Mesenteric fat pad (tissue), 1 donor: ENCODE data around the gene LRBA. TPM values are rescaled to one million over a fixed set of nuclear protein-coding genes. Genes with fewer than 3 reads are reported as not detected.

Source experiments
- DNase-seq: peaks from one replicate; pipeline ENCODE4 v3.0.0-alpha.2; 2020; ENCODE audit warnings: low spot score
- total RNA-seq: library from RNA; stranded (reverse); fragmentation: NEBNext Ultra II Directional; extraction: Animal tissue kit (Norgen Biotek cat#: 25700); gene quantifications from one replicate; pipeline ENCODE4 v1.2.1, GENCODE V29; 2021
- donor health status: DM: yes; HTN: yes; CAD: no.

Gene LRBA
- total RNA-seq, 1 donor from 2014 or later = 25.6 TPM

GRCh38 chr4:150814873-150815272 lies 200.2 kb downstream of the LRBA start:
- no peak for DNase-seq

GRCh38 chr4:150805183-150806025 lies 209.7 kb downstream of the LRBA start:
- no peak for DNase-seq

DNA sequence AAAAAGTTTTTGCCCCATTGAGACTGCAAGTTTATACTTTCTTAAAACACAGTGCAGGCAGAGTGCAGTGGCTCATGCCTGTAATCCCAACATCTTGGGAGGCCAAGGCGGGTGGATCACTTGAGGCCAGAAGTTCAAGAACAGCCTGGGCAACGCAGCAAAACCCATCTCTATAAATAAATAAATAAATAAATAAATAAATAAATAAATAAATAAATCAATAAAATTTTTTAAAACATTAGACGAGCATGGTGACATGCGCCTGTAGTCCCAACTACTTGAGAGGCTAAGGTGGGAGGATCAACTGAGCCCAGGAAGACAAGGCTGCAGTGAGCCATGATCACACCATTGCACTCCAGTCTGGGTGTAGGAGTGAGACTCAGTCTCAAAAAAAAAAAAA lies 213.3 kb downstream of the LRBA start:
- no peak for DNase-seq

- DNase-seq = no peak
These were observed 215.9 kb downstream of the LRBA start for GRCh38 chr4:150799207-150799606.

GRCh38 chr4:150794706-150795105 lies 220.4 kb downstream of the LRBA start:
- no peak for DNase-seq

GRCh38 chr4:150789864-150790263 lies 225.2 kb downstream of the LRBA start:
- no peak for DNase-seq

DNA sequence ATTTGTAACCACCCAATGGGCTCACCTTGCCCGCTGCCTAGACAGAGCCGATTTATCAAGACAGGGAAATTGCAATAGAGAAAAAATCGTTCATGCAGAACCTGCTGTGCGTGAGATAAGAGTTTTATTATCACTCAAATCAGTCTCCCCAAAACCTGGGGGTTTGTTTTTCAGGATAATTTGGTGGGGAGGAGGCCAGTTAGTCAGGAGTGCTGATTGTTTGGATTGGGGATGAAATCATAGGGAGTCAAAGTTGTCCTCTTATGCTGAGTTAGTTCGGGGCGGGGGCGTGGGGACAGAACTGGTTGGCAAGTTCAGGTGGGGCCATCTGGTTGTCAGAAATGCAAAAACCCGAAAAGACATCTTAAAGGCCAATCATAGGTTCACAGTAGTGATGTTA lies 230.1 kb downstream of the LRBA start:
- DNase-seq = no peak

GRCh38 chr4:150784305-150784704 lies 230.8 kb downstream of the LRBA start:
- no peak for DNase-seq

DNA sequence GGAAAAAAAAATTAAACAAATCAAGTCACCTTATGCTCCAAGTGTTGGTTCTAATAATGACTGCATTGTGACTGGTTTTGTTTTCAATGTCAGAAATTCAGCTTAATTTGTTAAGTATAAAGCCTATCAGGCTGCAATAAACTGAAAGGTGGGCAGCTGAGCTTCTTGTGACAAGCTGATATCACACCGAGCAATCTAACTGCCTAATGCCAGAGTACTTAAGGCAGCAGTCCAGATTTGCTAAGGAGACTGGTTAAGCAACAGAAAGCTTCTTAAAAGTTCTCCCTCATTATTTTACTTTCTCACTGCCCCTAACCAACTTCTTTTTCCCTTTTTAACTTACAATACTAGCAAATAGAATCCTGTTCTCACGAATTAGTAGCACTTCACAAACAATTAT lies 232.2 kb downstream of the LRBA start:
- DNase-seq = no peak

DNA sequence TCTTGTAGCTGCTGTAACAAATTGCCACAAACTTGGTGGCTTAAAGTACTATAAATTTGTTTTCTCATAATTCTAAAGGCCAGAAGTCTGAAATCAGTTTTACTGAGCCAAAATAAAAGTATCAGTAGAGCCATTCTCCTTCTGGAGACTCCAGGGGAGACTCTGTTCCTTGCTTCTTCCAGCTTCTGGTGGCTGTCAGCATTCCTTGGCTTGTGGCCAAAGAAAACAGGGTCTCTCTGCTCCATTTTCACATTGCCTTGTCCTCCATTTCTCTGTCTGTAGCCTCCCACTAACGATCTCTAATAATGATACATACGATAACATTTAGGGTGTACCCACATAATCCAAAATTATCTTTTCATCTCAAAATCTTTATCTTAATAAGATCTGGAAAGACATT lies 232.8 kb downstream of the LRBA start:
- DNase-seq = no peak

DNA sequence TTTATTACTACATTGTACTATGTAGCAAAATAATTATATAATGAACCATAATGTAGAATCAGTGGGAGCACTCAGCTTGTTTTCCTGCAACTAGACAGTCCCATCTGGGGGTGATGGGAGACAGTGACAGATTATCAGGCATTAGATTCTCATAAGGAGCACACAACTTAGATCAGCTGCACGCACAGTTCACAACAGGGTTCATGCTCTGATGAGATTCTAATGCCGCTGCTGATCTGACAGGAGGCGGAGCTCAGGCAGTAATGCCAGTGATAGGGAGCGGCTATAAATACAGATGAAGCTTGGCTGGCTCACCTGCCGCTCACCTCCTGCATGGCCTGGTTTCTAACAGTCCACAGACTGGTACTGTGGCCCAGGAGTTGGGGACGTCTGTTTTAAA lies 233.9 kb downstream of the LRBA start:
- DNase-seq = no peak

- no peak for DNase-seq
These were observed 235.4 kb downstream of the LRBA start for GRCh38 chr4:150779707-150780106.

DNA sequence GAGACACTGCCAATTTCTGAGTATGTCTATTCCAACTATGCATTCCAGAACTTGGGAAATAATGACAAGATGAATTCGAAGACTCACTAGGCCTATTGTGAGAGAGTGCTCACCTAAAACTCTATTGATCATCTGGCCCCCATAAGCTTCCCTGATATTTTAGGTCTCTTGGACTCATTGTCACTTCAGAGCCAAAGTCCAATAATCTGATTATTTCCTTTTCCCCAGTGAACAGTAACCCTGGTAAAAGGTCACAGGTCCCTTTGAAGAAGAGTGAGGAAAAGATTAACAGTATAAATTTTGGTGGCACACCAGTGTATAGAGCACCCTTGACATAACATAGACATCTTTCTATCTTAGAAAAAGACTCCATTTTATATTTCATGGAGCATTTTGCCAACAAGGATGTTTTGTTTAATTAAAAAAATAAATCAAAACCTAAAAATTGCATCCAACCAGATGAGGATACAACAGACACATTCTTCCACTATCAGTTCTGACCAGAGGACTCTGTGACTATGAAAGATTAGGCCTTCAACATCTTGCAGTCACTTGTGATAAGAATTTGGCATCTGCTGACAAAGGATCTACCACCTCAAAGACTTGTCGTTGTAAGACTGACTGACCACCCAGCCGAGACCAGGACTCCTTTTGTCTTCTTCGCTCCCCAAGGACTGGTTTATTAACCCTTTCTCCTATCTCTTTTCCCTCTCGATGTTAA lies 241.2 kb downstream of the LRBA start:
- DNase-seq = no peak

DNA sequence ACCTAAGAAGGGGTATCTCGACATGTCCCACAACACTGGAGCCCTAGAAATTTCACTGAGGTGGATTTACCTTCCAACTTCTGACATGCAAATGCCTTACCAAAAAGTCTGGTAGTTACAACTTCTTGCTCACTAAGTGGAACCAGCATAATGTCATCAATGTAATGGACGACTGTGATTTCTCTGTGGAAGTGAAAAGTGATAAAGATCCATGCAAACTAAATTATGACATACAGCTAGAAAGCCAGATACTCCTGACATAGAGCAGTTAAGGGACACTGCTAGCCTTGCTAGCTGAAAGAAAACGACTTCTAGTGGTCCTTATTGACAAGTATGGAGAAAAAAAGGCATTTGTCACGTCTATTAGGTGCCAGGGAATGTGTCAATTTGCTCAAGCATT lies 242.1 kb downstream of the LRBA start:
- no peak for DNase-seq

GRCh38 chr4:150771382-150771781 lies 243.7 kb downstream of the LRBA start:
- DNase-seq = no peak

DNA sequence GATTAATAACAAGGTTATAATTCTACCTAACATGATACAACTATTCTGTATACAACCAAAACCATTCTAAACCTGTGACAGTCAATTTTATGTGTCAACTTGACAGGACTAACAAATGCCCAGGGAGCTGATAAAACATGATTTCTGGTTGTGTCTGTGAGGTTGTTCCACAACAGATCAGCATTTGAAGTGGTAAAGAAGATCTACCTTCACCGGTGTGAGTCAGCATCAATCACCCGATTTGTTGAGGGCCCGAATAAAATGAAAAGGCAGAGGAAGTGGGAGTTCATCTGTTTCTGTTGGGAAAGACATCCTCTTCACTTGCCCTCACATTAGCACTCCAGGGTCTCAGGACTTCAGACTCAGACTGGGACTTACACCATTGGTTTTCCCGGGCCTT lies 245.2 kb downstream of the LRBA start:
- no peak for DNase-seq

DNA sequence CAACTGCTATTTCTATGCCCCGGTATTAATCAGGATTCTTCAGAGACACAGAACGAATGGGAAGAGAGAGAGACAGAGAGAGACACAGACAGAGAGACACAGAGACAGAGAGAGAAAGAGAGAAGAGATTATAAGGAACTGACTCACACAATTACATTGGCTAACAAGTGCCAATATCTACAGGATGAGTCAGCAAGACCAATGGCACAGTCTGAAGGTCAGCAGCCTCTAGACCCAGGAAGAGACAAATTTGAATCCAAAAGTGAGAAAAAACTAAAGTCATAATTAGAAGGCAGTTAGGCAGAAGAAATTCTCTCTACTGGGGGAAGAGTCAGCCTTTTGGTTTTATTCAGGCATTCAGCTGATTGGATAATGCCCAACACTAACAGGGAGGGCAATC lies 245.8 kb downstream of the LRBA start:
- DNase-seq = no peak

DNA sequence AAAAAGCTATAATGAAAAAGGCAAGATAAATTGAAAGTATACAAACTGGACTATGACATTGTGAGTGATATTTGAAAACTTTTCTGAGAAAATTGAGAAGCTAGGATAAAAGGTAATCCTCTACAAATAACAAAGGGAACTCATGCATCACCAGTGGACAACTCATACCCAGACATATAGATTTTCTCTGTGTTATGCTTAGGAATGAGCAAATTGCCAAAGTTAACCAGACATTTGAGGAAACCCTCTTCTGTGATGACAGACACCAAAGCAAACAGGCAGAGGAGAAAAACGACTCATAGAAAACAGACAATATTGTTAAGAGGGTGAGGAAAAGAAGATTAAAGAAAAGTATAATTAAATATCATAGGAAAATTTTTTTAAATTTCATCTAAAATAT lies 246.6 kb downstream of the LRBA start:
- DNase-seq = no peak

DNA sequence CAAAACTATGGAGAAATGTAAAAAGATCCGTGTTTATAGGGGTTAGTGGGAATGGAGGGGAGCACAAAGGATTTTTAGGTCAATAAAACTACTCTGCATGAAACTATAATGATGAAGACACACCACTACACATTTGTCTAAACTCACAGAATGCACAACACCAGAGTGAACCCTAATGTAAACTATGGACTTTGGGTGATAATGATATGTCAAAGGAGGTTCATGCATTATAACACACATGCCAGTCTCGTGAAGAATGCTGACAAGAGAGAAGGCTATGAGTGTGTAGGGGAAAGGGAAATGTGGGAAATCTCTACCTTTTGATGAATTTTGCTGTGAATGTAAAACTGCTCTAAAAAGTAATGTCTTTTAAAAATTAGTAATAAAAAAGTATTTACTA lies 249.9 kb downstream of the LRBA start:
- no peak for DNase-seq

DNA sequence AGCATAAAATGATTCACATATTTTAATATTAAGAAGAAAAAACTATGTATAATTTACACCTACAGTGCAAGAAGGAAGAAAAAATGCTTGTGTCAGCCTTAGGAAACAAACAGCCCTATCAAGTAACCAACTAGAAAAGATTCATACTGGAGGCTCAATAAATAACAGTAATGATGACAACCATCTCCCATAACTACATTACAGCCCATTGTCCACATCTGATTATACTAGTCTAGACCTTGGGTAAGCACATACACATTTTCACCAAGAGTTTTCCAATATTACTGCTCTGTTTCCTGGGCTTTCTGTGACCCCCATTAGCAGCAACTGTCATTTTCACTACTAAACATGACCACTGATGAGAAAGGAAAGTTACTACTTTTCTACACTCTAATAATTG lies 263.4 kb downstream of the LRBA start:
- DNase-seq = no peak

DNA sequence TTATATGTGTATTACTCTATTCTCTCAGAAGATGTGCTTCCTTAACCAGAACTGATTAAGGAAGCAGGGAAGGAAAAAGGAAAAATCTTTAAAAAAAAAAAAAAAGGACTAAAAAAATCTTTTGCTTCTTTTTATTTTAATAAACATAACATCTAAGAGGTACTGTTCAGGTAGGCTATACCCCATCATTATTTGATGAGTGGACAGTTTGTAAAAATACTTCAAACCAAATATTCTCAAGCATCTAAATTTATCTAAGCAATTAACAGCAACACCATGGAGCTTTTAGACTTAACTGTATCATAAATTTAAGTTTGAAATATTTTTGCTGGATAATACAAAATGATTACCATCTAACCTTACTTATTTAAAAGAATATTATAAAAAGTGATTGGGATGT lies 264.3 kb downstream of the LRBA start:
- no peak for DNase-seq

GRCh38 chr4:150746156-150746555 lies 268.9 kb downstream of the LRBA start:
- DNase-seq = no peak

- DNase-seq = no peak
These were observed 270.5 kb downstream of the LRBA start for GRCh38 chr4:150744570-150744969.
